GM04503 (cell line): Measurements from ENCODE around the gene YJEFN3.

Source experiments
- DNase-seq: peaks from one replicate; pipeline ENCODE4 v3.0.0-alpha.2; 2012; ENCODE audit warnings: low read depth

YJEFN3 gene

GRCh38 chr19:19524053-19524452 is 4.7 kb upstream of the YJEFN3 start:
- no peak for DNase-seq

GRCh38 chr19:19525611-19526380 is 2.9 kb upstream of the YJEFN3 start:
- DNase-seq, result no peak

GRCh38 chr19:19526581-19527370 is 1.9 kb upstream of the YJEFN3 start:
- DNase-seq, result no peak

GRCh38 chr19:19527371-19527656 is 1.4 kb upstream of the YJEFN3 start:
- DNase-seq, result no peak

GRCh38 chr19:19527674-19528625 is 761 bp upstream of the YJEFN3 start:
- DNase-seq, result no peak

GRCh38 chr19:19529783-19530422 is 1.2 kb downstream of the YJEFN3 start:
- DNase-seq, result no peak

- no peak for DNase-seq
Observed at GRCh38 chr19:19530423-19530804, 1.7 kb downstream of the YJEFN3 start.

- no peak for DNase-seq
Observed at GRCh38 chr19:19530889-19531288, 2.2 kb downstream of the YJEFN3 start.

GRCh38 chr19:19531951-19532805 is 3.5 kb downstream of the YJEFN3 start:
- no peak for DNase-seq

- no peak for DNase-seq
Observed at GRCh38 chr19:19532806-19533701, 4.3 kb downstream of the YJEFN3 start.

- DNase-seq, result no peak
Observed at GRCh38 chr19:19533841-19534240, 5.1 kb downstream of the YJEFN3 start.

- no peak for DNase-seq
Observed at GRCh38 chr19:19534556-19535265, 6.0 kb downstream of the YJEFN3 start.

GRCh38 chr19:19535311-19536191 is 6.8 kb downstream of the YJEFN3 start:
- DNase-seq, result no peak

- no peak for DNase-seq
Observed at GRCh38 chr19:19537075-19538048, 8.7 kb downstream of the YJEFN3 start.

GRCh38 chr19:19538061-19538784 is 9.5 kb downstream of the YJEFN3 start, which contains the start of gene CILP2:
TSS of gene CILP2 (plus strand) at chr19:19538265. CDS start at chr19:19538350, 85 bp downstream.
- DNase-seq, result no peak

- DNase-seq, result no peak
Observed at GRCh38 chr19:19538785-19539166, 10.1 kb downstream of the YJEFN3 start.
